Dedifferentiated amniotic fluid mesenchymal stem cell (primary cell): ENCODE measurements around the gene MKLN1.
A peak's percentile ranks its signal among the peaks of the same experiment; 100 is the strongest.

Experiments used
- DNase-seq: peaks from one replicate; pipeline ENCODE4 v3.0.0-alpha.2; 2016; ENCODE audit errors: extremely low spot score

The MKLN1 gene

GRCh38 chr7:131354390-131354789 is 26.7 kb downstream of the MKLN1 start:
- DNase-seq = peak; percentile 38

GRCh38 chr7:131355917-131356777 is 28.5 kb downstream of the MKLN1 start:
- no peak for DNase-seq

GRCh38 chr7:131357282-131357880 is 29.7 kb downstream of the MKLN1 start:
- no peak for DNase-seq

GRCh38 chr7:131358636-131359035 is 31.0 kb downstream of the MKLN1 start:
- no peak for DNase-seq

GRCh38 chr7:131359136-131359776 is 31.6 kb downstream of the MKLN1 start:
- no peak for DNase-seq

- no peak for DNase-seq
These were observed 36.0 kb downstream of the MKLN1 start for GRCh38 chr7:131363719-131364118.

GRCh38 chr7:131364767-131365344 is 37.2 kb downstream of the MKLN1 start:
- no peak for DNase-seq

GRCh38 chr7:131365838-131366237 is 38.2 kb downstream of the MKLN1 start:
- DNase-seq = peak; percentile 51

GRCh38 chr7:131369354-131369753 is 41.7 kb downstream of the MKLN1 start:
- no peak for DNase-seq

- peak; percentile 53 for DNase-seq
These were observed 42.9 kb downstream of the MKLN1 start for GRCh38 chr7:131370523-131370968.

- no peak for DNase-seq
These were observed 43.7 kb downstream of the MKLN1 start for GRCh38 chr7:131371411-131371810.

- no peak for DNase-seq
These were observed 44.9 kb downstream of the MKLN1 start for GRCh38 chr7:131372554-131372953.

- no peak for DNase-seq
These were observed 47.1 kb downstream of the MKLN1 start for GRCh38 chr7:131374821-131375220.

- DNase-seq = no peak
These were observed 53.6 kb downstream of the MKLN1 start for GRCh38 chr7:131381069-131381838.

GRCh38 chr7:131383417-131384285 is 56.0 kb downstream of the MKLN1 start:
- no peak for DNase-seq

- DNase-seq = no peak
These were observed 56.6 kb downstream of the MKLN1 start for GRCh38 chr7:131384286-131384635.

- DNase-seq = no peak
These were observed 57.4 kb downstream of the MKLN1 start for GRCh38 chr7:131385039-131385605.

- no peak for DNase-seq
These were observed 60.5 kb downstream of the MKLN1 start for GRCh38 chr7:131388126-131388525.

GRCh38 chr7:131390275-131390674 is 62.6 kb downstream of the MKLN1 start:
- no peak for DNase-seq

GRCh38 chr7:131391145-131391544 is 63.5 kb downstream of the MKLN1 start:
- no peak for DNase-seq
